ENCODE results near the gene FLT1.

Gene FLT1

GRCh38 chr13:28440774-28441504, 54.0 kb downstream of the FLT1 start:
- TF ChIP-seq CTCF (IDR thresholded peaks at IDR 0.05; ENCODE audit: borderline replicate concordance, extremely low read depth, low read length, poor library complexity, severe bottlenecking): no peak
- no peak for TF ChIP-seq EZH2 (IDR thresholded peaks at IDR 0.05; ENCODE audit: borderline replicate concordance, low read depth, low read length, severe bottlenecking)
- Histone ChIP-seq H3K9me3 (ENCODE audit: insufficient read depth, low read length, severe bottlenecking) (peaks cover 8% of the 10 kb centered on the region), H3K36me3 (ENCODE audit: insufficient read depth, low read length) (no peaks in the 10 kb centered on the region), H3K79me2 (ENCODE audit: insufficient read depth, low read length) (no peaks in the 10 kb centered on the region), H3K27me3 (ENCODE audit: insufficient read depth, low read length, poor library complexity) (no peaks in the 10 kb centered on the region), H2AFZ (ENCODE audit: low read depth, low read length) (no peak overlapping the region), H3K4me1 (ENCODE audit: insufficient read depth, low read length) (peaks cover 44% of the 10 kb centered on the region), H3K27ac (ENCODE audit: low read length) (peak overlapping the region; percentile 77), H3K4me3 (ENCODE audit: low read depth in 1 of 2, low read length in 2 of 2) (0 out of 4 replicates have a peak overlapping the region, but pooled peaks of 1 of the 2 experiments have one; percentile 7), H3K4me2 (ENCODE audit: insufficient read depth, low read length) (no peak overlapping the region), H4K20me1 (ENCODE audit: insufficient read depth, low read length) (no peaks in the 10 kb centered on the region), H3K9ac (ENCODE audit: low read depth, low read length) (no peak overlapping the region; the same call in 1 of the 2 replicates)
- ATAC-seq (ENCODE audit: insufficient read depth, low read depth): peak; percentile 53; the same call in 2 of the 3 replicates
- DNase-seq: peak; percentile 44

GRCh38 chr13:28438598-28439334, 56.2 kb downstream of the FLT1 start:
- no peak for ATAC-seq (ENCODE audit: insufficient read depth, low read depth)
- H4K20me1 ChIP-seq (ENCODE audit: insufficient read depth, low read length): no peaks in the 10 kb centered on the region
- H2AFZ ChIP-seq (ENCODE audit: low read depth, low read length): no peak overlapping the region
- H3K36me3 ChIP-seq (ENCODE audit: insufficient read depth, low read length): no peaks in the 10 kb centered on the region
- no peaks in the 10 kb centered on the region for H3K79me2 ChIP-seq (ENCODE audit: insufficient read depth, low read length)
- no peak overlapping the region for H3K9ac ChIP-seq (ENCODE audit: low read depth, low read length)
- no peak overlapping the region for H3K4me3 ChIP-seq (ENCODE audit: low read depth in 1 of 2, low read length in 2 of 2)
- H3K27ac ChIP-seq (ENCODE audit: low read length): no peak overlapping the region
- peaks cover 44% of the 10 kb centered on the region for H3K4me1 ChIP-seq (ENCODE audit: insufficient read depth, low read length)
- TF ChIP-seq EZH2 (IDR thresholded peaks at IDR 0.05; ENCODE audit: borderline replicate concordance, low read depth, low read length, severe bottlenecking) (no peak), CTCF (IDR thresholded peaks at IDR 0.05; ENCODE audit: borderline replicate concordance, extremely low read depth, low read length, poor library complexity, severe bottlenecking) (no peak)
- DNase-seq: no peak
- no peaks in the 10 kb centered on the region for H3K27me3 ChIP-seq (ENCODE audit: insufficient read depth, low read length, poor library complexity)
- H3K4me2 ChIP-seq (ENCODE audit: insufficient read depth, low read length): no peak overlapping the region
- peaks cover 8% of the 10 kb centered on the region for H3K9me3 ChIP-seq (ENCODE audit: insufficient read depth, low read length, severe bottlenecking)

GRCh38 chr13:28438067-28438466, 56.9 kb downstream of the FLT1 start:
- Histone ChIP-seq H3K4me1 (ENCODE audit: insufficient read depth, low read length) (peaks cover 40% of the 10 kb centered on the region), H3K27ac (ENCODE audit: low read length) (no peak overlapping the region), H3K27me3 (ENCODE audit: insufficient read depth, low read length, poor library complexity) (no peaks in the 10 kb centered on the region), H2AFZ (ENCODE audit: low read depth, low read length) (no peak overlapping the region), H3K79me2 (ENCODE audit: insufficient read depth, low read length) (no peaks in the 10 kb centered on the region), H3K4me3 (ENCODE audit: low read depth in 1 of 2, low read length in 2 of 2) (no peak overlapping the region), H3K4me2 (ENCODE audit: insufficient read depth, low read length) (no peak overlapping the region), H3K9ac (ENCODE audit: low read depth, low read length) (no peak overlapping the region), H3K36me3 (ENCODE audit: insufficient read depth, low read length) (no peaks in the 10 kb centered on the region), H4K20me1 (ENCODE audit: insufficient read depth, low read length) (no peaks in the 10 kb centered on the region), H3K9me3 (ENCODE audit: insufficient read depth, low read length, severe bottlenecking) (peaks cover 8% of the 10 kb centered on the region)
- DNase-seq (no peak), ATAC-seq (ENCODE audit: insufficient read depth, low read depth) (no peak)
- TF ChIP-seq CTCF (IDR thresholded peaks at IDR 0.05; ENCODE audit: borderline replicate concordance, extremely low read depth, low read length, poor library complexity, severe bottlenecking): no peak
- no peak for TF ChIP-seq EZH2 (IDR thresholded peaks at IDR 0.05; ENCODE audit: borderline replicate concordance, low read depth, low read length, severe bottlenecking)

Data from DND-41 (cell line).